B cell (primary cell): ENCODE results near the gene FTCD. TPM values are rescaled to one million over a fixed set of nuclear protein-coding genes. Genes with fewer than 3 reads are reported as not detected.

Source experiments
- ATAC-seq: fragments of 200-7000 bp; cut with Tn5 transposase; one replicate; pipeline ENCODE4 v1.10.0; 2021; ENCODE audit warnings: low read depth, mild to moderate bottlenecking, moderate number of reproducible peaks, moderate library complexity
- CTCF ChIA-PET: fragments of 350-600 bp; sonication (Branson Sonifier 250); formaldehyde crosslinking; loops from one replicate; lab custom pipeline; 2021; ENCODE audit warnings: antibody characterized with exemption, inconsistent platforms; lab: Charles Lee
- POLR2A ChIA-PET: fragments of 350-600 bp; sonication (Branson Sonifier 250); formaldehyde crosslinking; loops from one replicate; lab custom pipeline; 2021; ENCODE audit warnings: antibody characterized with exemption; lab: Charles Lee
- DNase-seq: peaks from one replicate; pipeline ENCODE4 v3.0.0; 2013
- H2AFZ ChIP-seq: 2 replicates; pipeline ENCODE4 v1.6.1; 2012; ENCODE audit warnings: mild to moderate bottlenecking, low read depth, low read length; ENCODE audit not compliant: insufficient read depth, poor library complexity, severe bottlenecking
- H3K27ac ChIP-seq, 2 donors: 1 replicate in 1 of 2; 2 replicates in 1 of 2; pipeline ENCODE4 v1.5.1; 2012 to 2013; ENCODE audit warnings: low read length in 2 of 2, mild to moderate bottlenecking in 2 of 2, moderate library complexity in 1 of 2
- H3K27me3 ChIP-seq, 4 experiments: fragments of 200-600 bp in 1 of 4; sonication (generic) in 1 of 4; replicated peaks in 1 of 4; 1 replicate in 2 of 4; 2 replicates in 2 of 4; pipeline versions ENCODE4 v1.6.1 to v1.7.0; 2013 to 2016; ENCODE audit warnings: low read length in 3 of 4, mild to moderate bottlenecking in 2 of 4, mixed read lengths in 1 of 4, moderate library complexity in 1 of 4; ENCODE audit not compliant: insufficient read depth in 4 of 4, control insufficient read depth in 3 of 4; ENCODE audit errors: control extremely low read depth in 1 of 4
- H3K36me3 ChIP-seq, 2 experiments: replicated peaks in 1 of 2; 1 replicate in 1 of 2; 2 replicates in 1 of 2; pipeline versions ENCODE4 v1.6.1 to v1.7.1; 2013; ENCODE audit warnings: low read length in 1 of 2; ENCODE audit not compliant: insufficient read depth in 2 of 2, control insufficient read depth in 1 of 2; ENCODE audit errors: control extremely low read depth in 1 of 2, extremely low read depth in 1 of 2
- H3K4me1 ChIP-seq, 2 donors: fragments of 200-600 bp in 1 of 2; sonication (generic) in 1 of 2; 1 replicate in 1 of 2; 2 replicates in 1 of 2; pipeline versions ENCODE4 v1.5.1 to v1.6.1; 2013 to 2017; ENCODE audit warnings: low read length in 2 of 2; ENCODE audit not compliant: control insufficient read depth in 2 of 2, insufficient read depth in 2 of 2
- H3K4me2 ChIP-seq: replicated peaks from 2 replicates; pipeline ENCODE3; 2012; ENCODE audit warnings: mild to moderate bottlenecking, low read depth, low read length; ENCODE audit not compliant: poor library complexity, severe bottlenecking
- H3K4me3 ChIP-seq, 5 experiments: fragments of 200-600 bp in 1 of 5; sonication (generic) in 1 of 5; 1 replicate in 3 of 5; 2 replicates in 2 of 5; pipeline versions ENCODE4 v1.5.1 to v1.7.0; 2011 to 2016; ENCODE audit warnings: low read length in 4 of 5, mild to moderate bottlenecking in 4 of 5, low read depth in 2 of 5, control low read depth in 1 of 5, moderate library complexity in 1 of 5; ENCODE audit not compliant: insufficient read depth in 1 of 5; ENCODE audit errors: control extremely low read depth in 1 of 5, extremely low read depth in 1 of 5
- H3K79me2 ChIP-seq: fragments of 200-600 bp; sonication (generic); one replicate; pipeline ENCODE4 v1.6.0; 2016; ENCODE audit warnings: low read length; ENCODE audit not compliant: control insufficient read depth, insufficient read depth
- H3K9ac ChIP-seq: fragments of 200-600 bp; sonication (generic); 2 replicates; pipeline ENCODE4 v1.6.1; 2017; ENCODE audit warnings: mild to moderate bottlenecking, low read length, moderate library complexity
- H3K9me3 ChIP-seq, 3 donors: one replicate each; pipeline versions ENCODE4 v1.6.1 to v1.7.1; 2013; ENCODE audit warnings: low read length in 2 of 3; ENCODE audit not compliant: control insufficient read depth in 2 of 3, insufficient read depth in 1 of 3; ENCODE audit errors: control extremely low read depth in 1 of 3
- H4K20me1 ChIP-seq: 2 replicates; pipeline ENCODE4 v1.6.0; 2012; ENCODE audit warnings: mild to moderate bottlenecking, low read length; ENCODE audit not compliant: insufficient read depth, control insufficient read depth, poor library complexity, severe bottlenecking
- H3K27ac Mint-ChIP-seq: one replicate; pipeline ENCODE4 v1.8.0; 2021; ENCODE audit warnings: mixed read lengths
- H3K27me3 Mint-ChIP-seq: one replicate; pipeline ENCODE4 v1.8.0; 2021; ENCODE audit warnings: mixed read lengths
- H3K4me1 Mint-ChIP-seq: one replicate; pipeline ENCODE4 v1.8.0; 2021; ENCODE audit warnings: mixed read lengths
- H3K4me3 Mint-ChIP-seq: one replicate; pipeline ENCODE4 v1.8.0; 2021; ENCODE audit warnings: mixed read lengths
- H3K9me3 Mint-ChIP-seq: one replicate; pipeline ENCODE4 v1.8.0; 2022; ENCODE audit warnings: mixed read lengths; ENCODE audit not compliant: insufficient read depth
- EZH2 ChIP-seq: IDR thresholded peaks from 2 replicates; pipeline ENCODE4 v1.6.1; 2012; ENCODE audit warnings: borderline replicate concordance, low read depth, mild to moderate bottlenecking, moderate library complexity, low read length; ENCODE audit not compliant: insufficient read depth, poor library complexity, severe bottlenecking
- WGBS: methylation state at CpG from one replicate; pipeline ENCODE4 v1.1.5; 2013; ENCODE audit warnings: missing lambda C conversion rate; ENCODE audit not compliant: insufficient coverage; 5-methylcytosine and 5-hydroxymethylcytosine counted together
- intact Hi-C: fragments of 100-400 bp; cut with micrococcal nuclease; formaldehyde crosslinking; loops from one replicate; pipeline ENCODE4 v1.10.0; 2022
- polyA plus RNA-seq: library from polyadenylated mRNA; depleted of rRNA; stranded (reverse); fragments of >200 nt; gene quantifications from 2 replicates; pipeline ENCODE4 v1.2.3, GENCODE V29; 2012
- total RNA-seq, 2 donors: library from RNA; stranded (reverse); fragments of 120-200 nt in 1 of 2; gene quantifications; 1 replicate in 1 of 2; 2 replicates in 1 of 2; pipeline versions ENCODE4 v1.2.3 to v1.2.4, GENCODE V29; 2013 to 2022
- TF ChIP-seq, protein P1 (sequence below): fragments of 200-600 bp; IDR thresholded peaks from one replicate; pipeline ENCODE4 v1.8.0; 2022; ENCODE audit warnings: antibody characterized with exemption, mild to moderate bottlenecking

The FTCD gene
- total and polyA plus RNA-seq, 2 donors (not counting 1 experiment from before 2014, with no cell fraction given), result 0.22 to 0.39 TPM

DNA sequence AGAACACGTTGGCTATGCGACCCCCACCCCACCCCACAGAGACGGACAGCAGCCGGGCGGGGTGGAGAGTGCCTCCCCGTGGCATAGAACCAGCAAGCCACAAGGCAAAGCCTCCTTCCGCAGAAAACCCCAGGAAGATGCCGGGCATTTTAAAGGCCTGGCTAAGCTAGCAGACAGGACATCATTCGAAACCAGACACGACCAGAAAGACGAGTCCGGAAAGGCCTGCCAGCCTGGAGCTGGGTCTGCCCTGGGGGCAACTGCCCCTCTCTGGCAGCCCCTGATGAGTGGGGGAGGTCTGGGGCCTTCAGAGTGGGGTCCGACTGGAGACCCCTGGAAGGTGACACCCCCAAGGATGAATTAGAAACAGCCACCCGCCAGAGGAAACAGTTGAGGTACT lies 8.5 kb downstream of the FTCD start:
- Histone ChIP-seq H4K20me1 (no peaks in the 10 kb centered on the region), H3K27ac (no peak overlapping the region), H3K4me1 (peaks cover 0 to 5% of the 10 kb centered on the region in 2 donors), H3K36me3 (no peaks in the 10 kb centered on the region), H2AFZ (no peak overlapping the region), H3K4me2 (no peak overlapping the region), H3K79me2 (no peaks in the 10 kb centered on the region), H3K9me3 (peaks cover 0 to 9% (median 0%) of the 10 kb centered on the region in 3 donors), H3K9ac (no peak overlapping the region), H3K4me3 (no peak overlapping the region), H3K27me3 (no peaks in the 10 kb centered on the region)
- intact Hi-C loops, result no loop called here
- CTCF ChIA-PET, result no interaction called here
- no peak overlapping the region for H3K27ac Mint-ChIP-seq
- 93% methylated on average over 13 of the region's 14 CpGs for WGBS
- H3K9me3 Mint-ChIP-seq, result no peaks in the 10 kb centered on the region
- TF ChIP-seq EZH2, result no peak
- TF ChIP-seq, protein P1, sequence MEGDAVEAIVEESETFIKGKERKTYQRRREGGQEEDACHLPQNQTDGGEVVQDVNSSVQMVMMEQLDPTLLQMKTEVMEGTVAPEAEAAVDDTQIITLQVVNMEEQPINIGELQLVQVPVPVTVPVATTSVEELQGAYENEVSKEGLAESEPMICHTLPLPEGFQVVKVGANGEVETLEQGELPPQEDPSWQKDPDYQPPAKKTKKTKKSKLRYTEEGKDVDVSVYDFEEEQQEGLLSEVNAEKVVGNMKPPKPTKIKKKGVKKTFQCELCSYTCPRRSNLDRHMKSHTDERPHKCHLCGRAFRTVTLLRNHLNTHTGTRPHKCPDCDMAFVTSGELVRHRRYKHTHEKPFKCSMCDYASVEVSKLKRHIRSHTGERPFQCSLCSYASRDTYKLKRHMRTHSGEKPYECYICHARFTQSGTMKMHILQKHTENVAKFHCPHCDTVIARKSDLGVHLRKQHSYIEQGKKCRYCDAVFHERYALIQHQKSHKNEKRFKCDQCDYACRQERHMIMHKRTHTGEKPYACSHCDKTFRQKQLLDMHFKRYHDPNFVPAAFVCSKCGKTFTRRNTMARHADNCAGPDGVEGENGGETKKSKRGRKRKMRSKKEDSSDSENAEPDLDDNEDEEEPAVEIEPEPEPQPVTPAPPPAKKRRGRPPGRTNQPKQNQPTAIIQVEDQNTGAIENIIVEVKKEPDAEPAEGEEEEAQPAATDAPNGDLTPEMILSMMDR, result no peak
- POLR2A ChIA-PET, result no interaction called here
- ATAC-seq, result no peak
- no peak overlapping the region for H3K4me3 Mint-ChIP-seq
- peaks cover 8% of the 10 kb centered on the region for H3K4me1 Mint-ChIP-seq
- DNase-seq, result no peak
- no peaks in the 10 kb centered on the region for H3K27me3 Mint-ChIP-seq

DNA sequence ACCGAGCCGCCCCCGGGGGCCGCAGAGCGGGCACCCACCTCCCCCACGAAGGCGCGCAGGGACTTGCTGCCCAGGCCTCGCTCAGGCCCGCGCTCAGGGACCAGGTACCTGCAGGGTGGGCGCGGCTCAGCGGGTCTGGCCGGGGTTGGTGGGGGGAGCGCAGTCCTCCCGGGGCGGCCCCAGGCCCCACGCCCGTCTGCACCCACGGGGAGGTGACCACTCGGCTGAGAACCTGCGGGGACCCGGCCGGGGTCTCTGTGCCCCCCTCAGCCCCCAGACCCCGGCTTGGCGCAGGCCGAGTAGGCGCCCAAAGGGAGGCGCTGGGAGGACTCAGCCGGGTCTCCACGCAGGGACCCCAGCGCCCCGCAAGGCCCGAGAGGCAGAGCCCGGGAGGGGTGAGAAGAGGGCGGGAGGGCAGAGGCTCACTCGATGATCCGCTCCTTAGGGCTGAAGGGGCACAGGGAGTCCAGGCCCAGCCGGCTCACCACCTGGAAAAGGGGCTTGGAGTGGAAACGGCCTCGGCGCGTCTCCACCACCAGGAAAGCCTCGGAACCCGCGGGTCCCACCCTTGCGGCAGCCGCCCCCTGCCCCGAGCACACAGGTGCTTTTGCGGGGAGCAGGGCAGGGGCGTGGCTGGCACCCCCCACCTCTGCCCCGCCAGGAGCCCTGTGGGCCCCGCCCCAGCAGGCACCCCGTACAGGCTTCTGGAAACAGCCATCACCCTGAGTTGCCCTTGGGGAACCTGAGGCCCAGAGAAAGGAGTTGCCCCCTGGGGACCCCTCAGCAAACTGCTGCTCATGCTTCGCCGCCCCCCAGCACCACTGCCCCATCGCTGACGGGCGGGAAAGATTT lies 9.3 kb downstream of the FTCD start:
- H3K4me1 Mint-ChIP-seq, result peaks cover 8% of the 10 kb centered on the region
- no peak for ATAC-seq
- intact Hi-C loops, result no loop called here
- DNase-seq, result no peak
- no peaks in the 10 kb centered on the region for H4K20me1 ChIP-seq
- CTCF ChIA-PET, result no interaction called here
- no peak overlapping the region for H3K4me2 ChIP-seq
- TF ChIP-seq EZH2, result no peak
- H3K27ac ChIP-seq, result no peak overlapping the region
- no peak overlapping the region for H3K9ac ChIP-seq
- H3K4me3 Mint-ChIP-seq, result no peak overlapping the region
- peaks cover 0 to 9% (median 0%) of the 10 kb centered on the region in 3 donors for H3K9me3 ChIP-seq
- H3K79me2 ChIP-seq, result no peaks in the 10 kb centered on the region
- H3K27ac Mint-ChIP-seq, result no peak overlapping the region
- no peaks in the 10 kb centered on the region for H3K36me3 ChIP-seq
- H3K4me3 ChIP-seq, result no peak overlapping the region
- no peak overlapping the region for H2AFZ ChIP-seq
- peaks cover 0 to 5% of the 10 kb centered on the region in 2 donors for H3K4me1 ChIP-seq
- POLR2A ChIA-PET, result no interaction called here
- H3K27me3 Mint-ChIP-seq, result no peaks in the 10 kb centered on the region
- no peaks in the 10 kb centered on the region for H3K9me3 Mint-ChIP-seq
- no peaks in the 10 kb centered on the region for H3K27me3 ChIP-seq
- 93% methylated on average over 46 of the region's 60 CpGs for WGBS
